GM15510 (cell line): ENCODE data around the gene OR2J3.

Experiments
- POLR2A ChIP-seq: IDR thresholded peaks from 3 replicates; pipeline ENCODE4 v1.6.1; 2011; ENCODE audit warnings: borderline replicate concordance; ENCODE audit not compliant: insufficient read length; ENCODE audit errors: extremely low read depth

OR2J3 gene

DNA sequence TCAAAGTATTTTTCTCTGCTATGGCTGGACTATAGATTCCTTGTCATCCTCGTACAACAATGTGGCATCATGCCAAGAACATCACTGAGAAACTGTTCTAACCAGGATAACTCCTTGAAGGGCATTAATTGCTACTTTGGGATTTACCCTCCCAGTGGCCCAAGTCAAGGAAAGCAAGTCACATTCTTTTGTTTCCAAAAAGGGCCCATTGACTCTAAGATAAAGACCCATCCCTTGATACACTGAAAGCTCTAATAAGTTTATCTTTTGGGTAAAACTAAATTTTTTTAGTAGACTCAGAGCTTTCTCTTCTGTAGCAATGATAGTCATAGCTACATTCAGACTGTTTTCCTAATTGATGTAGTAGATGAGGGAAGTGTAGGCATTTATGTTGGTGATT lies at the start of gene OR2J3:
OR2J3 (plus strand) TSS at position 301 of the 400 bp plus-strand sequence. CDS start 3,833 bp downstream, outside the sequence.
- TF ChIP-seq POLR2A = no peak

DNA sequence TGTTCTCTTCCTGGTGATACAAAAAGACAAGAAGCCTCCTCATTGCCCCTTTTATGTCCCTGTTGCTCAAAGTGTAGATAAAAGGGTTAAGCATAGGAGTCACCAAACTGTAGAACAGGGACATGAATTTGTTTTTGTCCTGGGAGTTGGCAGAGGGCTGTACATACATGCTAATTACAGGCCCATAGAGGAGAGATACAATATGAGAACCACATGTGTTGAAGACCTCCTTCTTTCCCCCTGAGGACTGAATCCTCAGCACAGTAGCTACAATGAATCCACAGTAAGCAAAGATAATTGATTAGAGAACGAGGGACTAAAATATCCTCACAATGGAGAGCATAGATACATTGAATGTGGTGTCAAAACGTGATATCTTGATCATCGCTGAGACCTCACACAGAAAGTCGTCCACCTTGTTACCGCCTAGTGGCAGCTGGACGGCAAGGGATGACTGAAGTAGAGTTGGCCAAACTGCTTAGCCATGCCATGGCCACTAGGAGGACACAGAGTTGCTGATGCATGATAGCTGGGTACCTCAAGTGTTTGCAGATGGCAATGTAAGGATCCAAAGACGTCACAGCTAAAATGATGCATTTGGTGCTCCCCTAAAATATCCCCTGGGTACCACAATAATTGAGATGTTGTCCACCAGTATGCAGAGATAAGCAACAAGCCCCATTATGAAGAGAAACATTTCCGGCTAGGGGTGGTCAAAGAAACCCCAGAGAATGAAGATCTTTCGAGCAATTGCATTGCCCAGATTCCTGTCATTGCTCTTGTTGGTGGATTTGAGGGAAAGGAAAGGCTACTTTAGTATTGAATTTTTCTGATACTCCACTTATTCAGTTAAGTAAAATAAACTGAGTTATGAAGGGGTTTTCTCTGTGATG lies 35.8 kb upstream of the OR2J3 start:
- no peak for TF ChIP-seq POLR2A

DNA sequence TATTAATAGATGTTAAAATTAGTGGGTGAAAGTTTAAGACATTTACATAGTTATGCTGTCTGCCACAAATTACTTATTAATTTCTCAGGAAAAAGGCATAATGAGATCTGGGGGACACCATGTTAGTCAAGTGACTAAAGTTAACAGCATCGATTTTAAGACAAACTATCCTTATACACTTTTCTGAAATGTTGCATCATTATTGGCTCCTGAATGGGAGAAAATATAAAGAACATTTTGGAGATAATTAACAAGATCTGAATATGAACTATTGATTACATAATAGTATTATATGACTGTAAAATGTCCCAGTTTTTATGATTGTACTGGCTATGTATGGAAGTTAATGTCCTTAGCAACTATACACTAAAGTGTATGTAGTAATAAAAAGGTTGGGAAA lies 28.7 kb upstream of the OR2J3 start:
- TF ChIP-seq POLR2A = no peak

DNA sequence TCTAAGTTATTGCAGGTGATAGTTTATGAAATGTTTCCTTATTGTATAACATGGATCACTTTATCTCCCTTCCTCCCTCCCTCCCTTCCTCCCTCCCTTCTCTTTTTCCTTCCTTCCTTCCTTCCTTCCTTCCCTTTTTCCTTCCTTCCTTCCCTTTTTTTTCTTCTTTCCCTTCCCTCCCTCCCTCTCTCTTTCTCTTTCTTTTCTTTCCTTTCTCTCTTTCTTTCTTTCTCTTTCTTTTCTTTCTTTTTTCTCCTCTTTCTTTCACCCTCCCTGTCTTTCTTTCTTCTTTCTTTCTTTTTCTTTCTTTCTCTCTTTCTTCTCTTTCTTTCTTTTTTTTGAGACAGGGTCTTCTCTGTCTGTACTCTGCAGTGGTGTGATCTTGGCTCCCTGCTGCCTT lies 26.5 kb upstream of the OR2J3 start:
- TF ChIP-seq POLR2A = no peak

DNA sequence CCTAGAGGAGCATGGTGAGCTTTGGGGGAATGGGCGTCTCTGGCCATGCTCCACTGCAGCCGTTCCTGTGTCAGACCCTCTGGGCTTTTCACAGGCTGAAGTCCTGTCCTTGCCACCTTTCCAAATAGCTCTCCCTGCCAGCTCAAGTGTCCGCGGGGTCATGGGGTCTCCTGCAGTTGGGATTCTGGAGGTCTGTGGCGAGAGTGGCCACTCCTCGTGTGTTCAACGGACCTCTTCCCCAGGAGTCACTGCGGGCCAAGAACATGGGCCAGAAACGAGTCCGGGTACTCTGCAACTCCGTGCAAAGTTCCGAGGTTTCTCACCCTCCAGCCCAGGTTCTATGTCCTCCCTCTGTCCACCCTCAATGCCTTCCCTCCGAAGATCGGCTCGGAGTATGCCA lies 25.4 kb upstream of the OR2J3 start:
- TF ChIP-seq POLR2A = no peak

DNA sequence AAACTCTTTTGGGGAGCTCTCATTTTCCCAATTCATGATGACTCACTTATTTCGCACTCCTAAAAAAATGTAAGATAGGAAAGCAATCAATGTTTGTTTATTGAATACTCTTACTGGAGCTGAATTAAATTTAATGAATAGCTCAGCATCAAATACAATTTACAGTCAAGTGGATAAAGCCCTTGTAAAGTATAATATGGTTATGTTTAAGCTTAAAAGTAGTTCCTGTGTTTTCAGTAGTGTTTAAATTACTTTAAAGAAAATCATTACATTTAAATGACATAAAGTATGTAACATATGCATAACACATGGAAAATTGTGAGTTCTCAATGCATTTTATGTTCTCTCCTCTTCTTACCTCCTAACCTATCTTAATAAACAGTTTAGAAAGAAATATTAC lies 20.6 kb upstream of the OR2J3 start, which contains the start of gene OR2B3:
OR2B3 (minus strand) TSS at position 101 of the 400 bp plus-strand sequence; CDS start at position 36, 65 bp downstream.
- TF ChIP-seq POLR2A = no peak

DNA sequence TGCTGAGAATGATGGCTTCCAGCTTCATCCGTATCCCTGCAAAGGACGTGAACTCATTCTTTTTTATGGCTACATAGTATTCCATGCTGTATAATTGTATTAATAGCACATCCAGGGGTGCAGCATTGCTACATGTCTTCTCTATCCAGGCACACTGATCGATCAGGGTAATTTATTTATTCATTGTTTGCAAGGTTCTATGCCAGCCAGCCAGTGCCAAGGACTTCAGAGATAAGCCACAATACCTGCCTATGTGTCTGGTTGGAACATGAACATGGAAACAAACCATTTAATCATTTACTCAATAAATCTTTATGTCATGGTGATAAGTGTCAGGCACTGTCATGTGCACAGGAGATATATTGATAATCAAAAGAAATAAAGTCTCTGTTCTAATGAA lies 14.9 kb upstream of the OR2J3 start:
- TF ChIP-seq POLR2A = no peak

DNA sequence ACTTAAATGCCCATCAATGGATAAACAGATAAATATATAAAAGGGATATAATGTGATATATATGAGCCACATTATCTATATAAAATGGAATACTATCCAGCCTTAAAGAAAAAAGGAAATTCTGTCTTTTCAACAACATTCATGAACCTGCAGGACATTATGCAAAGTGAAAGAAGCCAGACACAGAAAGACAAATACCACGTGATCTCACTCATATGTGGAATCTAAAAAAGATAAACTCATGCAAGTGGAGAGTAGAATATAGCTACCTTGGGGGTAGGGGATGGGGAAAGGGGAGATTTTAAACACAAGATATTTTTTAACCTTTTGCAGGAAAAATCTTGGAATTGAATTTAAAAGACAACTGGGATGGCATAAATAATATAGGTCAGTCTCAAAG lies 10.1 kb upstream of the OR2J3 start:
- no peak for TF ChIP-seq POLR2A

DNA sequence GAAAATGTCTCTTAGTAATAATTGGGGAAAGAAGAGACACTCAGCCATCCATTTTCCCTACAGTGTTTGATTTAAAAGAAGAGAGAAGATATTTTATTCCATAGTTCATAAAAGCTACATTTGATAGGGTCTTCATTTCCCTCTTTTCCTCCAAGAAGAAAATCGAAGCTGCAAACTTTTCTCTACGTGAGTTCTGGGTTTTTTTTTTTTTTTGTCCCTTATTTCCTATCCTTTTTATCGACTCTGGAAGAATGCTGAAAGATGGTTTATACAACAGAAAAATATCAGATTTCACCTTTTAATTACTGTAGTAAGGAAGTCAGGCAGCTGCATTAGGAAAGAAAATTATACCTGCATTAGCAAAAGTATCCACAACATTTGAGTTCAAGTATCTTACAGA lies 8.7 kb upstream of the OR2J3 start, which contains the start of gene OR2J1:
OR2J1 (plus strand) TSS at position 301 of the 400 bp plus-strand sequence. CDS start 1,453 bp downstream, outside the sequence.
- TF ChIP-seq POLR2A = no peak

DNA sequence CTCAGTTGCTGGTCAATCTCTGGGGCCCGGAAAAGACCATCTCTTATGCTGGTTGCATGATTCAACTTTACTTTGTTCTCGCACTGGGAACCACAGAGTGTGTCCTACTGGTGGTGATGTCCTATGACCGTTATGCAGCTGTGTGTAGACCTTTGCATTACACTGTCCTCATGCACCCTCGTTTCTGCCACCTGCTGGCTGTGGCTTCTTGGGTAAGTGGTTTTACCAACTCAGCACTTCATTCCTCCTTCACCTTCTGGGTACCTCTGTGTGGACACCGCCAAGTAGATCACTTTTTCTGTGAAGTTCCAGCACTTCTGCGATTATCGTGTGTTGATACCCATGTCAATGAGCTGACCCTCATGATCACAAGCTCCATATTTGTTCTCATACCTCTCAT lies 4.3 kb downstream of the OR2J3 start:
- TF ChIP-seq POLR2A = no peak

DNA sequence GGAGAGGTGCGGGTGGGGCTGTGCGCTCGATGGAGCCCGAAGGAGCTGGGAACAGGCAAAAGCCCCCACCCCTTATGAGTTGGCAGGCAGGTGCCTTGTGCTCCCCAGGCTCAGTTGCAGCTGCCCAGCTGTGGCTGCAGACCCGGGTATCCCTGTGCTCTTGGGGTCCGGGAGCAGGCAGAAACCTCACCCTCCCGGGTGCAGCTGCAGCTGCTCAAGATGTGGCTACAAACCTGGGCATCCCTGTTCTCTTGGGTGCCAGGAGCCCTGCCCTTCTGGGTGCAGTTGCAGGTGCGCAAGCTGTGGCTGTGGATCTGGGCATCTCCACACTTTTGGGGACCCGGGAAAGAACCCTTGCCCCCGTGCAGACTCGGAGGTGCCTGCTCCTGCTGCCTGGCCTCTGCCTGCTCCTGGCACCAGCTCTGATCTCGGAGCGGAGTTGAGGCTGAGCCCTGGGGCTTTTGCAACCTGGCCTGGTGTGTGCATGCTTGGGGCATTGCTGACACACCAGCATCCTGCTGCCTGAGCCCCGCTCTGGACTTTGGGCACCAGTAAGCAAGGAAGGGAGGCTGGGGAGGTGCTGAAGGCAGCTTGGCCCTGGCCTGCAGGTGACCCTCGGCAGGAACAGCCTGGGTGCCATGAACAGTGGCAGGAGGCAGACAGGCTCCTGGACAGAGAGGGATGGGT lies 21.6 kb downstream of the OR2J3 start:
- no peak for TF ChIP-seq POLR2A

DNA sequence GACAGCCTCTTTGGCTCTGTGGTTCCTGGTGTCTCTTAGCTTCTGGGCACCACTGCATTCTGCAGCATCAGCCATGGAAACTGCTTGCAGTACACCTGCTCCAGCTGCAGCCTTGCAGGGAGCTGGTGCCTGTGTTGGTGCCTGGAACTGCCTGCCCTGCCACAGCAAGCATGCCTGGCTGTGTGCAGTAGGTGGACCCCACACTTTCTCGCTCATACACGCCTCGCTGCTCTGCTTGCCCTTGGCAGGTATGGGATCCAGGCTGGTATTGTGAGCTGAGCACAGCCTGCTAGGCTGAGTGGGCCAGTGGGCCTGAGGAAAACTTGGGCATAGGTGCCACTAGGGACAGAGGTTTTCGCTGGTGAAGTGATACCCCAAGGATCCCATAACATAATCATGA lies 22.8 kb downstream of the OR2J3 start:
- no peak for TF ChIP-seq POLR2A

DNA sequence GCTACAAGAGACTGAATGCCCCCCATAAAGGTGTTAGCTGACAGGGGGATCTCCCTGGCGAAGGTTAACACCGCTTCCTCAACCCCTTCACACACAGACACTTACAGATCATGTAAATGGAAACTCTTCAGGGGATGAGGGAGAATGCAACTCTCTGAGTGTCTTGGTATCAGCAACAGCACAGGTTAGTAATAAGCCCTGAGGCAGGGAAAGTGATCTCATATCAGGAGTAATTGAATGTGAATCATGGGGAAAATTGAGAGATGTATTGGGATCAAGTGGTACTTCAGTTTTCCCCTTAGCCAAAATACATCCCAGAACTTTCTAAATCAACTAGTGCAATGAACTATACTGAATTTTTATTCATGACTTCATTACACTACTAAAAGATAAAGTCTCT lies 23.8 kb downstream of the OR2J3 start:
- TF ChIP-seq POLR2A = no peak

DNA sequence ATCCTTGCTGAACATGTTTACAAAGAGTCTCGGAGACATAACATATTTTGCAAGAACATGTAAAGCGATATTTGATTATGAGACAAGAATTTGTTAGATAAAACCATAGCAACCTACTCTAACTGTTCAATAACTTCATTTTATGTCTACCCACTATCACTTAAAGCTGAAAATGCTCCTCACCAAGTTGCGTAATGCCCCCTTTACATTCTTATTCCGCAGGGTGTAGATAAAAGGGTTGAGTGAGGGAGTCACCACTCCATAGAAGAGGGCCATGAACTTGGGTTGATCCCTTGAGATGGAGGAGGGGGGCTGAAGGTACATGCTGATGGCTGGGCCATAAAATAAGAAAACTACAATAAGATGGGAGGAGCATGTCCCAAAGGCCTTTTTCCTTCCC lies 29.9 kb downstream of the OR2J3 start:
- TF ChIP-seq POLR2A = no peak

DNA sequence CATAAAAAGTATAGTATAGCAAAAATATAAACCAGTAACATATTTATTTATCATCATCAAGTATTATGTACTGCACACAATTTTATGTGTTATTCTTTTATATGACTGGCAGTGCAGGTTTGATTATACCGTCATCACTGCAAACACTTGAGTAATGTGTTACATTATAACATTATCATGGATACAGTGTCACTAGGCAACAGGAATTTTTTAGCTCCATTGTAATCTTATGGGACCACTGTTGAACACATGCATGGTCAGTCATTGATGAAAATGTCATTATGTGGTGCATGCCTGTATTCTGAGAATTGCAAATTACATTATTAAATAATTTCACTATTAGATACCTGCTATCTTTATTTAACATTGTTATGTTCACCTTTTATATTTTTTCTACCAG lies 33.7 kb downstream of the OR2J3 start:
- no peak for TF ChIP-seq POLR2A
